K562 (cell line): ENCODE results near the gene TNKS2. TPM values are rescaled to one million over a fixed set of nuclear protein-coding genes. Genes with fewer than 3 reads are reported as not detected.

Source experiments
- ATAC-seq: fragments of 200-7000 bp; cut with Tn5 transposase; 3 replicates; pipeline ENCODE4 v1.9.1; 2020; ENCODE audit warnings: moderate library complexity
- BruUV-seq: library from RNA; stranded (reverse); fragments of 400-500 nt; replicated peaks from 2 replicates; lab custom pipeline; 2021; lab: Mats Ljungman, UMichigan
- CTCF ChIA-PET: fragments of 300-600 bp; formaldehyde crosslinking; extraction: SDS; loops from one replicate; lab custom pipeline; 2021; ENCODE audit warnings: low intra/inter-chr PET ratio; lab: Yijun Ruan, JAX
- POLR2A ChIA-PET: fragments of 300-600, 350-650 bp; sonication (Branson Sonifier 250); formaldehyde crosslinking; extraction: SDS; loops from one replicate; lab custom pipeline; 2021; ENCODE audit warnings: antibody characterized with exemption, inconsistent platforms; lab: Yijun Ruan, JAX
- DNase-seq, 4 experiments: peaks; one replicate each; pipeline versions ENCODE4 v3.0.0 to v3.0.0-alpha.2; 2011 to 2018; ENCODE audit warnings: low spot score in 3 of 4, mixed read lengths in 3 of 4; ENCODE audit errors: extremely low read depth in 1 of 4
- FAIRE-seq: peaks from 2 replicates; lab custom pipeline; 2011; peaks lifted over from hg19 to GRCh38; lab: Jason Lieb, UNC
- H2AFZ ChIP-seq: 2 replicates; pipeline ENCODE4 v1.6.0; 2011; ENCODE audit warnings: low read depth, low read length, control low read depth, inconsistent platforms
- H3K27ac ChIP-seq: fragments of 200-600 bp; 3 replicates; pipeline ENCODE4 v1.8.0; 2011; ENCODE audit warnings: low read depth, mild to moderate bottlenecking, control low read depth, inconsistent platforms, low read length, moderate library complexity, mixed read lengths; ENCODE audit errors: extremely low read depth
- H3K27me3 ChIP-seq, 2 experiments: fragments of 300-600 bp in 1 of 2; 2 replicates in 1 of 2; 3 replicates in 1 of 2; pipeline versions ENCODE4 v1.6.0 to v1.8.0; 2011; ENCODE audit warnings: inconsistent platforms in 2 of 2, low read length in 2 of 2, mild to moderate bottlenecking in 1 of 2, mixed read lengths in 1 of 2, moderate library complexity in 1 of 2; ENCODE audit not compliant: control insufficient read depth in 2 of 2, insufficient read depth in 2 of 2
- H3K36me3 ChIP-seq: fragments of 300-600 bp; 3 replicates; pipeline ENCODE4 v1.8.0; 2011; ENCODE audit warnings: mild to moderate bottlenecking, low read length, inconsistent platforms; ENCODE audit not compliant: control insufficient read depth, insufficient read depth
- H3K4me1 ChIP-seq, 2 experiments: fragments of 200-600 bp in 1 of 2; replicated peaks in 1 of 2; 2 replicates in 1 of 2; 3 replicates in 1 of 2; pipeline versions ENCODE4 v1.5.1 to v1.8.0; 2011; ENCODE audit warnings: inconsistent platforms in 2 of 2, low read length in 2 of 2, mild to moderate bottlenecking in 1 of 2, mixed read lengths in 1 of 2, moderate library complexity in 1 of 2; ENCODE audit not compliant: control insufficient read depth in 2 of 2, insufficient read depth in 2 of 2
- H3K4me2 ChIP-seq: 2 replicates; pipeline ENCODE4 v1.6.1; 2011; ENCODE audit warnings: low read length, control low read depth, inconsistent platforms, mixed read lengths; ENCODE audit not compliant: insufficient read depth
- H3K4me3 ChIP-seq: fragments of 200-600 bp; sonication (generic), shearing (Covaris generic); 2 replicates; pipeline ENCODE4 v1.5.1; 2016; ENCODE audit warnings: control low read depth, inconsistent platforms
- H3K79me2 ChIP-seq: fragments of 200-600 bp; 3 replicates; pipeline ENCODE4 v1.8.0; 2011; ENCODE audit warnings: low read length, inconsistent platforms; ENCODE audit not compliant: control insufficient read depth, insufficient read depth
- H3K9ac ChIP-seq, 2 experiments: 2 replicates each; pipeline versions ENCODE4 v1.6.0 to v1.6.1; 2011; ENCODE audit warnings: low read depth in 2 of 2, low read length in 2 of 2, control low read depth in 1 of 2, inconsistent platforms in 1 of 2, mild to moderate bottlenecking in 1 of 2, mixed read lengths in 1 of 2; ENCODE audit not compliant: insufficient read depth in 1 of 2
- H3K9me1 ChIP-seq: one replicate; pipeline ENCODE4 v1.6.0; 2011; ENCODE audit warnings: inconsistent platforms, mild to moderate bottlenecking, low read length, moderate library complexity; ENCODE audit not compliant: control insufficient read depth, insufficient read depth
- H3K9me3 ChIP-seq: replicated peaks from 2 replicates; pipeline ENCODE4 v1.5.1; 2011; ENCODE audit warnings: low read depth, low read length, inconsistent platforms; ENCODE audit not compliant: control insufficient read depth, insufficient read depth
- H4K20me1 ChIP-seq: replicated peaks from 2 replicates; pipeline ENCODE4 v1.6.1; 2011; ENCODE audit warnings: low read length, inconsistent platforms, mixed read lengths; ENCODE audit not compliant: control insufficient read depth, insufficient read depth
- ARID1B ChIP-seq: fragments of 450-650 bp; IDR thresholded peaks from 2 replicates; pipeline ENCODE4 v1.6.1; 2016; ENCODE audit warnings: antibody characterized with exemption, mild to moderate bottlenecking, inconsistent platforms
- CAMTA2 ChIP-seq: fragments of 250-450 bp; sonication (Bioruptor Pico); conservative IDR thresholded peaks from 2 replicates; pipeline ENCODE4 v1.5.1; 2022
- CBFA2T3 ChIP-seq: fragments of 450-650 bp; IDR thresholded peaks from 2 replicates; pipeline ENCODE4 v1.6.1; 2017
- DPF2 ChIP-seq: fragments of 450-650 bp; IDR thresholded peaks from 2 replicates; pipeline ENCODE4 v1.6.1; 2016
- EP300 ChIP-seq: IDR thresholded peaks from 2 replicates; pipeline ENCODE4 v1.6.1; 2012; ENCODE audit warnings: low read length, improper control_type of control experiment
- FOXM1 ChIP-seq, 2 experiments: fragments of 450-650 bp in 1 of 2; sonication (generic) in 1 of 2; formaldehyde crosslinking in 1 of 2; IDR thresholded peaks; 2 replicates each; pipeline versions ENCODE4 v1.6.1 to v1.9.0; 2017 to 2022; ENCODE audit warnings: low read depth in 2 of 2, mild to moderate bottlenecking in 2 of 2, missing genetic modification reagents in 1 of 2, moderate library complexity in 1 of 2
- HDAC1 ChIP-seq, 2 experiments: fragments of 450-650 bp; IDR thresholded peaks; 2 replicates each; pipeline ENCODE4 v1.6.1; 2016 to 2017; ENCODE audit warnings: inconsistent platforms in 1 of 2, mild to moderate bottlenecking in 1 of 2, moderate library complexity in 1 of 2
- KDM1A ChIP-seq, 2 experiments: fragments of 450-650 bp; IDR thresholded peaks; 2 replicates each; pipeline ENCODE4 v1.6.1; 2016; ENCODE audit warnings: mild to moderate bottlenecking in 2 of 2
- KLF1 ChIP-seq: fragments of 450-650 bp; IDR thresholded peaks from 2 replicates; pipeline ENCODE4 v1.6.1; 2016; ENCODE audit warnings: missing genetic modification characterization, missing compliant biosample characterization
- KLF6 ChIP-seq: fragments of 250-450 bp; sonication (Bioruptor Pico); IDR thresholded peaks from 2 replicates; pipeline ENCODE4 v1.4.0; 2020; ENCODE audit warnings: mild to moderate bottlenecking, moderate library complexity, borderline replicate concordance
- MCM5 ChIP-seq: fragments of 450-650 bp; IDR thresholded peaks from 2 replicates; pipeline ENCODE4 v1.6.1; 2016; ENCODE audit warnings: low read depth
- MEIS2 ChIP-seq: fragments of 450-650 bp; IDR thresholded peaks from 2 replicates; pipeline ENCODE4 v1.6.1; 2014; ENCODE audit warnings: mild to moderate bottlenecking; ENCODE audit not compliant: partially characterized antibody
- MTA2 ChIP-seq: fragments of 450-650 bp; IDR thresholded peaks from 2 replicates; pipeline ENCODE4 v1.6.1; 2016; ENCODE audit warnings: low read depth
- NCOR1 ChIP-seq: fragments of 450-650 bp; IDR thresholded peaks from 2 replicates; pipeline ENCODE4 v1.6.1; 2016; ENCODE audit warnings: mild to moderate bottlenecking, moderate library complexity
- NFIC ChIP-seq: fragments of 450-650 bp; IDR thresholded peaks from 2 replicates; pipeline ENCODE4 v1.6.1; 2017; ENCODE audit warnings: mild to moderate bottlenecking, inconsistent platforms
- NR2C1 ChIP-seq, 2 experiments: fragments of 450-650 bp; IDR thresholded peaks; 2 replicates each; pipeline ENCODE4 v1.6.1; 2017; ENCODE audit warnings: mild to moderate bottlenecking in 2 of 2, antibody characterized with exemption in 1 of 2, inconsistent platforms in 1 of 2, missing compliant biosample characterization in 1 of 2, missing genetic modification characterization in 1 of 2
- POLR2AphosphoS5 ChIP-seq: IDR thresholded peaks from 2 replicates; pipeline ENCODE4 v1.6.1; 2011; ENCODE audit warnings: mild to moderate bottlenecking, low read depth, low read length, moderate library complexity; ENCODE audit not compliant: control insufficient read depth, insufficient read depth
- RCOR1 ChIP-seq, 2 experiments: IDR thresholded peaks; 2 replicates each; pipeline ENCODE4 v1.6.1; 2012; ENCODE audit warnings: low read depth in 2 of 2, low read length in 2 of 2, borderline replicate concordance in 1 of 2, improper control_type of control experiment in 1 of 2
- SOX6 ChIP-seq: fragments of 450-650 bp; IDR thresholded peaks from 2 replicates; pipeline ENCODE4 v1.6.1; 2014; ENCODE audit warnings: mild to moderate bottlenecking
- STAT5A ChIP-seq: IDR thresholded peaks from 2 replicates; pipeline ENCODE4 v1.6.1; 2012; ENCODE audit warnings: low read length, inconsistent platforms, borderline replicate concordance
- STAT5B ChIP-seq: fragments of 250-450 bp; sonication (Bioruptor Pico); IDR thresholded peaks from 2 replicates; pipeline ENCODE4 v1.8.0; 2021; ENCODE audit warnings: mild to moderate bottlenecking, inconsistent platforms
- TEAD2 ChIP-seq: fragments of 450-650 bp; IDR thresholded peaks from 2 replicates; pipeline ENCODE4 v1.6.1; 2016; ENCODE audit warnings: missing genetic modification characterization, control low read depth, missing compliant biosample characterization
- TEAD4 ChIP-seq, 2 experiments: sonication (generic) in 1 of 2; formaldehyde crosslinking in 1 of 2; IDR thresholded peaks; 2 replicates each; pipeline versions ENCODE4 v1.6.1 to v1.8.0; 2012 to 2022; ENCODE audit warnings: borderline replicate concordance in 1 of 2, inconsistent platforms in 1 of 2, low read length in 1 of 2, mild to moderate bottlenecking in 1 of 2, missing genetic modification reagents in 1 of 2
- TRIM24 ChIP-seq, 2 experiments: fragments of 450-650 bp; IDR thresholded peaks; 2 replicates each; pipeline ENCODE4 v1.6.1; 2016
- ZC3H4 ChIP-seq: sonication (generic); formaldehyde crosslinking; IDR thresholded peaks from 2 replicates; pipeline ENCODE4 v1.9.0; 2021; ENCODE audit warnings: missing genetic modification reagents, borderline replicate concordance
- ZNF121 ChIP-seq: sonication (generic); formaldehyde crosslinking; conservative IDR thresholded peaks from 2 replicates; pipeline ENCODE4 v1.8.0; 2022; ENCODE audit warnings: missing genetic modification reagents
- ZNF282 ChIP-seq: sonication (generic); formaldehyde crosslinking; IDR thresholded peaks from 2 replicates; pipeline ENCODE4 v1.8.1; 2023; ENCODE audit warnings: missing genetic modification reagents
- WGBS: fragments of 100-300 bp; shearing (Covaris generic); methylation state at CpG from one replicate; pipeline ENCODE4 v1.1.6; 2016; ENCODE audit warnings: low coverage, mixed read lengths; ENCODE audit not compliant: insufficient coverage; ENCODE audit errors: missing lambda C conversion rate; 5-methylcytosine and 5-hydroxymethylcytosine counted together
- in situ Hi-C: fragments of 300-500 bp; cut with MboI; formaldehyde crosslinking; loops from 4 replicates; pipeline ENCODE4 v1.15.0; 2018; ENCODE audit warnings: inconsistent platforms, mixed read lengths
- intact Hi-C: fragments of 100-400 bp; cut with micrococcal nuclease; formaldehyde crosslinking; loops from 2 replicates; pipeline ENCODE4 v1.14.2; 2022
- polyA plus RNA-seq, 8 experiments: library from polyadenylated mRNA; depleted of rRNA in 4 of 8; stranded (reverse) in 5 of 8; unstranded in 3 of 8; fragments of >200 nt; fragmentation: Nextera tagmentation in 2 of 8; fragmentation: Illumina TruSeq in 1 of 8; extraction: Ambion mirVana in 2 of 8; extraction: Trizol in 1 of 8; gene quantifications; 2 replicates each; pipeline versions ENCODE4 v1.2.1 to v1.2.3, GENCODE V29; 2011 to 2014; ENCODE audit warnings: inconsistent platforms in 1 of 8, missing spikeins in 1 of 8
- total RNA-seq, 7 experiments: library from RNA; depleted of rRNA in 6 of 7; stranded (reverse); fragments of >200 nt in 6 of 7; fragmentation: Illumina TruSeq in 2 of 7; extraction: Trizol in 2 of 7; gene quantifications; 2 replicates each; pipeline versions ENCODE4 v1.2.1 to v1.2.3, GENCODE V29; 2011 to 2021; ENCODE audit warnings: low replicate concordance in 1 of 7

The TNKS2 gene
- total and polyA plus RNA-seq, 9 of the 15 experiments (the other 6 are each of a cell fraction or from before 2014, with no cell fraction given): 3.5 to 19.8 (median 8.6) TPM

DNA sequence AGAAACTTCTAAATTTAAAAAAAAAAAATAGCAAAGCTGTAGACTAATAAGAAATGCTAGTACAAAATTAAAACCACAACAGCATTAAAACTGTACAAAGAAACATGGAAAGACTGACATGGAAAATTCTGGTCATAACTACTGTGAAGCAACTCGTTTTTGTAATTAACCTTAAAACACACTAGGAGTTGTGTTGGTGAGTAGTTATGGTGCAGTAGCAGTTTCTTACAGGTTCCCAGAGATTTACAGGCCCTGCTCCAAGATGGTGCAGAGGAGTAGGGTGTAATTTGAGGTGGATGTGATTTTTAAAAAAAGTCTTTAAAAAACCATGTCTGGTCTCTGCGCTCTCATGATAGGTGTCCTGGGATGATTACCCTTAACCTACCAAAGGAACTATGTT, 31.0 kb downstream of the TNKS2 start (continued):
- TF ChIP-seq STAT5B (CRISPR knock-in tag): no peak
- TF ChIP-seq CAMTA2 (CRISPR knock-in tag): no peak
- TF ChIP-seq ZC3H4: no peak
- TF ChIP-seq KLF6: no peak
- TF ChIP-seq, all 486 proteins: peak for 0

DNA sequence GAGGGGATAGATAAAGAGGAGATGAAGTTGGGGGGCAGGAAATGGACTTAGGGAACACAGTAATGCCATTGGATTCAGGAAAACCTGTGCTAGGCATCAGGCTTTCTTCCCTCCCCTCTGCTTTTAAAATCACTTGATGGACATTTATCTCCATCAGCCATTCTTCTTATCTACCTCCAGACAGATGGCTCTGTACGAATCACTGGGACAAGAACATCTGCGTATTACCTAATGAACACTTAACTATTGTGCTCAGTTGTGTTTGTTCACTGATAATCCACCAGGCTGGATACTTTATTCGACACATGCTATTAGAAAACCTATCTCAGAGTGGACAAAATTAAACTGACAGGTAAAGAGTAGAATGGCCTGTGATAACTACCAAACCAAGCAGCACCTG, 40.0 kb downstream of the TNKS2 start:
- WGBS: 13% methylated on average over 3 of the region's 3 CpGs
- no peak overlapping the region for H3K4me2 ChIP-seq
- peaks cover 0 to 2% of the 10 kb centered on the region in 2 experiments; a peak in 1 of 5 replicates for H3K4me1 ChIP-seq
- ChIA-PET POLR2A (no interaction called here), CTCF (no interaction called here)
- FAIRE-seq: no peak
- no peak overlapping the region for H2AFZ ChIP-seq
- H3K27ac ChIP-seq: no peak overlapping the region
- intact Hi-C loops: no loop called here
- no peak overlapping the region for H3K9ac ChIP-seq
- in situ Hi-C loops: no loop called here
- peaks cover 76% of the 10 kb centered on the region for H3K36me3 ChIP-seq
- no peak overlapping the region for H3K4me3 ChIP-seq
- no TSS peak for BruUV-seq
- no peak; the same call in 2 of the 3 replicates for ATAC-seq
- no peaks in the 10 kb centered on the region for H3K79me2 ChIP-seq
- no peaks in the 10 kb centered on the region for H3K27me3 ChIP-seq
- H3K9me3 ChIP-seq: no peaks in the 10 kb centered on the region
- H4K20me1 ChIP-seq: no peaks in the 10 kb centered on the region
- H3K9me1 ChIP-seq: no peaks in the 10 kb centered on the region
- DNase-seq: peak in 3 of 4 experiments; percentile 9 to 40 (median 14)
- TF ChIP-seq NFIC: peak; percentile 69
- TF ChIP-seq KDM1A (IDR thresholded peaks at IDR 0.05): peak; percentile 78 to 79; a peak in 3 of 4 replicates
- peak; percentile 35; the same call in 1 of the 2 replicates for TF ChIP-seq DPF2
- peak in 1 of 2 experiments; percentile 86; a peak in 2 of 4 replicates for TF ChIP-seq RCOR1 (IDR thresholded peaks at IDR 0.05; ENCODE audit: borderline replicate concordance in 1 of 2, low read depth in 2 of 2, low read length in 2 of 2)
- peak; percentile 93 for TF ChIP-seq TEAD4 (IDR thresholded peaks at IDR 0.05; ENCODE audit: low read length)
- no peak for TF ChIP-seq TEAD4 (CRISPR knock-in tag; IDR thresholded peaks at IDR 0.05; ENCODE audit: borderline replicate concordance)
- peak; percentile 75; the same call in 1 of the 2 replicates for TF ChIP-seq SOX6
- no peak for TF ChIP-seq TEAD2 (tag)
- TF ChIP-seq FOXM1 (IDR thresholded peaks at IDR 0.05; ENCODE audit: low read depth): peak; percentile 57
- no peak for TF ChIP-seq FOXM1 (CRISPR knock-in tag; IDR thresholded peaks at IDR 0.05; ENCODE audit: low read depth)
- TF ChIP-seq KLF1 (tag): no peak
- peak; percentile 80 for TF ChIP-seq NCOR1
- no peak for TF ChIP-seq ZNF121 (CRISPR knock-in tag)
- peak; percentile 85 for TF ChIP-seq ARID1B
- TF ChIP-seq MEIS2: peak; percentile 21
- TF ChIP-seq TRIM24 (IDR thresholded peaks at IDR 0.05): peak; percentile 68 to 78; a peak in 2 of 4 replicates
- TF ChIP-seq NR2C1 (IDR thresholded peaks at IDR 0.05): no peak
- peak; percentile 18; the same call in 1 of the 2 replicates for TF ChIP-seq NR2C1 (tag; IDR thresholded peaks at IDR 0.05)
- 0 out of 4 replicates have a peak, but pooled peaks of 1 of the 2 experiments have one; percentile 17 for TF ChIP-seq HDAC1 (IDR thresholded peaks at IDR 0.05)
- no peak for TF ChIP-seq MCM5
- TF ChIP-seq STAT5A: peak; percentile 52; the same call in 1 of the 2 replicates
- no peak for TF ChIP-seq ZNF282
- TF ChIP-seq MTA2: peak; percentile 72
- TF ChIP-seq CAMTA2 (CRISPR knock-in tag): no peak
- 0 out of 2 replicates have a peak, but pooled peaks have one; percentile 32 for TF ChIP-seq EP300
- peak; percentile 93 for TF ChIP-seq CBFA2T3
- TF ChIP-seq POLR2AphosphoS5: peak; percentile 68
